GM18505 (cell line): Measurements from ENCODE around the gene VIT.
"Not testable (repeated sequence)": the region's sequence is repeated elsewhere in the genome, so short reads cannot be mapped to it uniquely, and the experiment has no call there.

Source experiments
- ATAC-seq: cut with Tn5 transposase; IDR thresholded peaks from one replicate; pipeline ENCODE4 v1.9.1; 2021; ENCODE audit not compliant: unreplicated experiment
- POLR2A ChIP-seq: IDR thresholded peaks from 4 replicates; pipeline ENCODE4 v1.6.1; 2011; ENCODE audit warnings: borderline replicate concordance; ENCODE audit not compliant: insufficient read depth, insufficient read length; ENCODE audit errors: extremely low read depth

Gene VIT

DNA sequence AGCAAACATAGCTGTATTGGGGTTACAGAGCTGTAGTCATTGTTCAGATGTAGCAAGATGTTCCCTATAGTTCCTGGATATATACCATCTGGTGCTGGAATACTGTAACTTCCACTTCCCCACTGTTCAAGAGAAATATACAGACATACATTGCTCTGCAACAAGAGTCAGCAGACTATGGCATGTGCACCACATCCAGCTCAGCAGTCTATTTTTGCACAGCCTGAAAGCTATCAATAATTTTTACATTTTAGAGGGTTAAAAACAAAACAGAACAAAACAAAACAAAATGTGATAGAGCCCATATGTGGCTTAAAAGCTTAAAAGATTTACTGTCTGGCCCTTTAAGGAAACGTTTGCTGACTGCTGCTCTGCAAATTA, 31.8 kb upstream of the VIT start:
- no peak for TF ChIP-seq POLR2A
- no peak for ATAC-seq

DNA sequence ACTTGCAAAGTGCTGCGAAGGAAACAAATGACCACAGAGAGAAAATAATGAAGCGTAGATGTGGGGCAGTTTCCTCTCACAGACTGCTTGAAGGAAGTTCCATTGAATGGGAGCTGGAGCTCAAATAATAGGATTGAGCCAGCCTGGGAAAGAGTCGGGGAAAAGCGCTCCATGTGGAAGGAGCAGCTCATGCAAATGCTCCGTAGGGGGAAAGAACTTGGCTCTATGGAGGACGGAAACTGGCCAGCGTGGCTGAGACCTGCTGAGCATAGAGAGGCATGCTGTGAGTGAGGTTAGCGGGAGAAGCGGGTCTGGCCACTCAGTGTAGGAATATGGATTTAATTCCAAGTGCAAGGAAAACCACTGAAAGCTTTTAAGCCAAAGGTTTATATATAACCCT, 28.6 kb upstream of the VIT start:
- ATAC-seq, result no peak
- no peak for TF ChIP-seq POLR2A

DNA sequence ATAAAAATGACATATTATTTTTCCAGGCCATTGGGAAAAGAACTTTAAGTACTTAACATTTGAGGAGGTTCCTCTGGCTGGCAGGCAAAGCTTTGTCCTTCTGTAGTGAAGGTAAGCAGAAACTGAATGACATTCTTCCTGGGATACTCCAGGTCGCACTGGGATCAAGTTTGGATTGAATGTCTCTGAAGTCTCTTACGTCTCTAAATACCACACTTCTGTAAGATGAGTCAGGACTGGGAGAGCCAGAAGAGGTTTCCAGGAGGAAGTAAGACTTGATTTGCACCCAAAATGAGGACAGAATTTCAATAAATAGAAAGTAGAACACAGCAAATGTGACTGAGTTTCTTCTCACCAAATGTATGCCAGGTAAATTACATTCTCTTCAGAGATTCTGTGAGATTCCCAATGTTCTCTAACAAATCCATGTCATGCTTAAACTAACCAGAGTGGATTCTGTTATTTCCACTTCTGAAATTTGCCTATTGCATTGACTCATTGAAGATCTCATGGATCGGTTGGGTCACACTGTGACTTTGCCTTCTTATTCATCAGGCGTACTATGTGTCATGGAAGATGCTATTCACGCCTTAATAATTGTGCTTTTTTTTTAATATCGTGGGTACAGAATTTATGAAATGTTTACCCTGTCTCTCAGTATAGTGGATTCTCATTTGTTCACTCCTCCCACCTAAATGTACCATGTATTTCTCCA, 25.5 kb upstream of the VIT start:
- ATAC-seq, result no peak
- TF ChIP-seq POLR2A, result no peak

DNA sequence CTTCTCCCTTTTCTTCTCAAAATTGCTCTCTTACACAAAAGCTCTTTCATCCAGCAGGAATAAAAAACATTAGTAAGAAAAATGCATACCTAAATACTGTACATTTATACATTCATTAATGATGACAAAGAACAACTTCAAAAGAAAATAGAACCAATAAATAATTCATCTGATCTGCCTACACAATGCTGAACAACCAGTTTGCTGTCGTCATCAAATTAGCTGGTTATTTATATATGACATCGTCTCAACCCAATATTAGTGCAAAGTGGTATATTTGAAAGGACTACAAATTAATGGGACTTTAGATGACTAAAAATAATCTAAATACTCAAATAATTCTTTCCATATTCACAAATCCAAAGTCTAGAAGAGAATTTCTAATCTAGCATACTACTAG, 24.8 kb upstream of the VIT start:
- TF ChIP-seq POLR2A, result no peak
- ATAC-seq, result no peak

DNA sequence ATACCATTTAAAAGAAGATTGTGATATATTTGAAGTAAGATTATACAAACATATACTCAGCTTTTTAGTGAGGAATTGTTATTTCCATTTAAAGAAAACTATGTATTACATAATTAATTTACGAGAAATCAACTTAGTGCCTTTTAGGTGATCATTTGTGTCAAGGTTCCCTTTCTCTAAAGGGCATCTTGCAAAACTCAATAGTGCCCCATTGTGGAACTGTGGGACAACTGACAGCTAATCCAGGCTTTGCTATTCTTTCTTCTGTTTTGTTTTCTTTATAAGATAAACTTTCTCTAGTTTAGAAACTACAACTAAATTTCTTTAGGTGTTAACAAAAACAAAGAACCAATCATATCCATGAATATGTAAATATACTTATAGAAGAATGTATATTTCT, 24.3 kb upstream of the VIT start:
- no peak for ATAC-seq

DNA sequence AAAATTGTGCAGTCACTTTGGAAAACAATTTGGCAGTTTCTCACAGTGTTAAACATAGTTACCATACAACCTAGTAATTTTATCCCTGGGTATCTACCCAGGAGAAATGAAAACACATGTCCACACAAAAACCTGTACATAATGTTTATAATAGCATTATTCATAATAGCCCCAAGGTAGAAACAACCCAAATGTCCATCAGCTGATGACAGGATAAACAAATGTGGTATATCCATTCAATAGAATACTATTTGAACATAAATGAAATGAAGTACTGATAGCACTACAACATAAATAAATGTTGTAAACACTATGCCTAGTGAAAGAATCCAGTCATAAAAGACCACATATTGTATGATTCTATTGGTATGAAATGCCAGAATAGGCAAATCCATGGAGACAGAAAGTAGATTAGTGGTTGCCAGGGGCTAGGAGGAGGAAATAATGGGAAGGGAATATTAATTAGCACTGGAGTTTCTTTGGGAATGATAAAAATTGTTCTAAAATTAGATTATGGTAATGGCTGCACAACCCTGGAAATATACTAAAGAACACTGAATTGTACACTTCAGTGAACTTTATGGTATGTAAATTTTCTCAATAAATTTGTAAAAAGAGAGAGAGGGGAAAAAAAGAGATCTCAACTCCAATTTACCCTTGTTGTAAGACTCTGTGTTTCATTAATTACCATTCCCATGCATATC, 20.8 kb upstream of the VIT start:
- no peak for ATAC-seq
- no peak for TF ChIP-seq POLR2A

More for the DNA sequence above, 24.3 kb upstream of the VIT start:
- TF ChIP-seq POLR2A, result no peak

DNA sequence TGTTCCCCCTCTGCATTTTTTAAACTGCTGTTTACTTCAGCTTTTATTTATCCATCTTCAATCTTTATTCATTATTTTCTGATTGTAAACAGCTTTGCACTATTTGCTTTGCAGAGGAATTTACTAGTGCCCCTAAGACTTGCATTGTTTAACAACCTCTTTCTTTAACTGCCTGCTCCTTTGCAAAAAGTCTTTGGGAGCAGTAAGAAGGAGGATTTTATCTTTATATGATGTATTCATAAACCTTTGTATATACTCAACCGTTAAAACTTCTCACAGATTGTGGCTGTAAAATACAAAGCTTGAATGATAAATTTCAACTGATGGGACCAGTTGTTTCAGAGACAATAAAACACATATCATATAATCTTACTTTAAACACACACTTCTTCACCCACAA, 20.1 kb upstream of the VIT start:
- TF ChIP-seq POLR2A, result no peak
- no peak for ATAC-seq

DNA sequence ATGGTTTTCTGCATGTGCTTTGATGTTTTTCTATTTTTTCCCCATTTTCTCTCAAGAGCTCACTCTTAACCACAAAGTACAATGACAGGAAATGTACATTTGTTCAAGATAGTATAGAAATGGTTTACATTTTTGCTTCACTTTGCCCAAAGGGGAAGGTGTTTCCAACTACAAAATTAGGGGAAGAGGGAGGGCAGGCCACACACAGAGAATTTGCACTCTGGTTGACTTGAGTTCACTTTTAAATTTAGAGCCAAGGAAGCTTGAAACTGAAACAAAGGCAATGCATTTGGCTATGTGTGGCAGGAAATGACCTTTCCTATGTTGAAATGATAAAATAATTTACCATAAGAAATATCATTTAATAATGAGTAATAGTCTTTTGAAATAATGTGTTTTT, 19.1 kb upstream of the VIT start:
- peak; percentile 53 for ATAC-seq
- TF ChIP-seq POLR2A, result no peak

DNA sequence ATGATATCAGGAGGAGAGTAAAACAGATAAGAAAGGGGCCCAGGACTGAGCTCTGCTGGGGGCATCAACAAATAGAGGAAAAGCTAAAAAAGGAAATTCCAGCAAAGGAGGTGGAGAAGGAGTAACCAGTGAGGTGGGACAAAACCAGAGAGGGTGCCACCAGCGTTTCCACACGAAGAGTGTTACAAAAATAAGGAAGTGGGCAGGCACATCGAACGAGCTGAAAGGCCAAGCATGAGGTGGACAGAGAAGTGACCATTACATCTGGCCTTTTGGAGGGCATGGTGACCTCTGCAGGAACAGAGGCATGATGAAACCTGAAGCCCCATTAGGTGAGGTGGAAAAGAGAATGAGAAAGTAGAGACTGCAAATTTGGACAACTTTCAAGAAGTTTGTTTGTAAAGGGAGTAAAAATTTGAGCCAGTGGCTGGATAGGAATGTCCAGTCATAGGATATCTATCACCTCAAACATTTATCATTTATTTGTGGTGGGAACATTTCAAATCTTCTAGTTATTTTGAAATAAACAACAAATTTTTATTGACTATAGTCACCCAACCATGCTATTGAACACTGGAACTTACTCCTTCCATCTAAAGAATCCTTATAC, 18.4 kb upstream of the VIT start:
- ATAC-seq, result no peak
- no peak for TF ChIP-seq POLR2A

DNA sequence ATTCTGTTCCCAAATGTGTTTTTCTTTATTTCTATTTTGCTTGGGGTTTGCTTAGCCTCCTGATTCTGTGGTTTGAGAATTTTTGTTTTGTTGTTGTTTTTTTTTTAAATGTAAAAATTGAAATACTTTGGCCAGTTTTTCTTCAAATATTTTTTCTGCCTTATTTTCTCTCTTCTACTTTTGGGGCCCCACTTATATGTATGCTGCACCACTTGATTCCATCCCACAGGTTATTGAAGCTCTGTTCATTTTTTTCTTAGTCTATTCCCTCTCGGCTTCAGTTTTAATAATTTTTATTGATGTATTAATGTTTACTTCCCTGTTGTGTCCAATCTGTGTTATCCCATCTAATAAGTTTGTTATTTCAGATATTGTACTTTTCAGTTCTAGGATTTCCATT, 17.7 kb upstream of the VIT start:
- TF ChIP-seq POLR2A, result no peak
- ATAC-seq, result no peak

DNA sequence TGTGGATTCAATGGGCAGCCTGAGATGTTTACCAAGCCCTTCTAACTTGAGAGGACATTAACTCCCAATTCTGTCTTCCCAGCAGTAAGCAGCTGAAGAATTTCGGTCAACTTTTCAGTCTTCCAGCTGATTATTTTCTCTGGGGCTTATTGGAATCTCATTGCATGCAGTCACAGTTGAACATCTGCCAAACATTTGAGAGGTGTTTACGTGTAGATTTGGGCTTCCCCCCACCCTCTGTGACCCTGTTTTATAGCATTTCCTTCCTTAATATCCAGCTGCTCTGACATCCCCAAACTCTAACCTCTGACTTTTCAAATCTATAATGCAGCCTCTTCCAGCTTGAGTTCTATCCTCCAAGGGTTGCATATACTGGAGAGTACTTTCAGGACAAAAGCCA, 16.5 kb upstream of the VIT start:
- no peak for TF ChIP-seq POLR2A
- no peak for ATAC-seq

DNA sequence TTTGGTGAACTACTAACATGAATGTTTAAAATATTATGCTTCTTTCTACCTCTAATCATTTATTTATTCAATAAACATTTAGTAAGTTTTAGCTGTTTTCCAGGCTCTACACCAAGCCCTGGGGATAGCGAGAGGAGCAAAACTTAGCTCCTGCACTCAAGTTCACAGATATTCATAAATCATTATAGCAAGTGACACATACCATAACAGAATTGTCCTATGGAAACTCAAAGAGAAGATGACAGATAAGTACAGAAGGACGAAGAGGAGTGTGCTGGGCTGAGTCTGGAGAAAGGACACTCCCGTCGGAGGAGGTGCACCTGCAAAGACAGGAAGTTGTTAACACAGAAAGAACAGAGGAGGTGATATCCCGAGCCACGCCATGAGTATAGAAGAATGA, 13.9 kb upstream of the VIT start:
- TF ChIP-seq POLR2A, result no peak
- ATAC-seq, result no peak

DNA sequence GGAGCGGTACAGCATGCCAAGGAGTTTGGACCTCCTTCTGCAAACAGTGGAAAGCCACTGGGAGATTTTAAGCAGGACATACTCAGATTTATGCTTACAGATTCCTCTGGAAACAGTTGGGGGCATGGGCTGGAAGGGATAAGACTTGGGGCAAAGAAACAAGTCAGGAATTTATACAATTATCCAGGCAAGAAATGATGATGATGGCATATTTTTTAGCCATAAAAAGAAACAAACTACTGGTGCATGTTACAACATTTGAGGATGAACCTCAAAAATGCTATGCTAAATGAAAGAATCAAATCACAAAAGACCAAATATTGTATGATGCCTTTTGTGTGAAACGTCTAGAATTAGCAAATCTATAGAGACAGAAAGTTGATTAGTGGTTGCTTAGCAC, 13.5 kb upstream of the VIT start:
- no peak for TF ChIP-seq POLR2A
- no peak for ATAC-seq

DNA sequence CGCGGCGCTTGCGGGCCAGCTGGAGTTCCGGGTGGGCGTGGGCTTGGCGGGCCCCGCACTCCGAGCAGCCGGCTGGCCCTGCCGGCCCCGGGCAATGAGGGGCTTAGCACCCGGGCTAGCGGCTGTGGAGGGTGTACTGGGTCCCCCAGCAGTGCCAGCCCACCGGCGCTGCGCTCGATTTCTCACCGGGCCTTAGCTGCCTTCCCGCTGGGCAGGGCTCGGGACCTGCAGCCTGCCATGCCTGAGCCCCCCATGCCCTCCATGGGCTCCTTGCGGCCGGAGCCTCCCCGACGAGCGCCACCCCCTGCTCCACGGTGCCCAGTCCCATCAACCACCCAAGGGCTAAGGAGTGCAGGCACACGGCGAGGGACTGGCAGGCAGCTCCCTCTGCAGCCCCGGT, 8.2 kb upstream of the VIT start:
- not testable (repeated sequence) for ATAC-seq

DNA sequence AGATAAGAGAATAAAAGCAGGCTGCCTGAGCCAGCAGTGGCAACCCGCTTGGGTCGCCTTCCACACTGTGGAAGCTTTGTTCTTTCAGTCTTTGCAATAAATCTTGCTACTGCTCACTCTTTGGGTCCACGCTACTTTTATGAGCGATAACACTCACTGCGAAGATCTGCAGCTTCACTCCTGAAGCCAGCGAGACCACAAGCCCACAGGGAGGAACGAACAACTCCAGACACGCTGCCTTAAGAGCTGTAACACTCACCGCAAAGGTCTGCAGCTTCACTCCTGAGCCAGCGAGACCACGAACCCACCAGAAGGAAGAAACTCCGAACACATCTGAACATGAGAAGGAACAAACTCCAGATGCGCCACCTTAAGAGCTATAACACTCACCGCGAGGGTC, 7.5 kb upstream of the VIT start:
- not testable (repeated sequence) for ATAC-seq
